ENCODE data around the gene PRKAG3. TPM values are rescaled to one million over a fixed set of nuclear protein-coding genes. Genes with fewer than 3 reads are reported as not detected.

The PRKAG3 gene
- total and polyA plus RNA-seq, 2 experiments from 2014 or later = 0.23 TPM; not detected in 1

DNA sequence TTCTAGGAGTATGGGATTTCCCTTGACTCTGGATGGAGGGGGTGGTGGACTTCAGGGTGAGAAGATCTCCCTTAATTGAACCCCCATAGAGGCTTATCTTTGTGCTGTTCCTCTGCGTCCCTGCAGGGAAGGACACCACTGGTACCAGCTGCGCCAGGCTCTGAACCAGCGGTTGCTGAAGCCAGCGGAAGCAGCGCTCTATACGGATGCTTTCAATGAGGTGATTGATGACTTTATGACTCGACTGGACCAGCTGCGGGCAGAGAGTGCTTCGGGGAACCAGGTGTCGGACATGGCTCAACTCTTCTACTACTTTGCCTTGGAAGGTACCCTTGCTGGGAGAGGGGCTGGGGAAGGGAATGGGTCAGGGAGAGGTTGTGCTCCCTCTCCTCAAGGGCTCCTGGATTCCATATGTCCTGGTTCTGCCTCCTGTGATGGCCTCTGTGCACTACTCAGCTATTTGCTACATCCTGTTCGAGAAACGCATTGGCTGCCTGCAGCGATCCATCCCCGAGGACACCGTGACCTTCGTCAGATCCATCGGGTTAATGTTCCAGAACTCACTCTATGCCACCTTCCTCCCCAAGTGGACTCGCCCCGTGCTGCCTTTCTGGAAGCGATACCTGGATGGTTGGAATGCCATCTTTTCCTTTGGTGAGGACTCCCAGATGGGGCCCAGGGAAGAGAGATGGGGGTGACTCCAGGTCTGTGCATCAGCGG lies 19.3 kb downstream of the PRKAG3 start:
- no peak overlapping the region for H3K4me3 ChIP-seq
- H3K4me2 ChIP-seq = no peak overlapping the region
- H3K9me3 ChIP-seq (ENCODE audit: low read depth) = no peaks in the 10 kb centered on the region
- TF ChIP-seq EZH2 (IDR thresholded peaks at IDR 0.05; ENCODE audit: borderline replicate concordance) (no peak), EZH2phosphoT487 (IDR thresholded peaks at IDR 0.05; ENCODE audit: low read depth, severe bottlenecking, unreplicated experiment) (no peak), CTCF (IDR thresholded peaks at IDR 0.05; ENCODE audit: poor library complexity) (no peak)
- peaks cover 6% of the 10 kb centered on the region for H3K4me1 ChIP-seq (ENCODE audit: insufficient read depth)
- DNase-seq (ENCODE audit: low spot score) = no peak
- no peaks in the 10 kb centered on the region for H3K9me2 ChIP-seq (replicated peaks; ENCODE audit: insufficient read depth)
- no peaks in the 10 kb centered on the region for H3K36me3 ChIP-seq (replicated peaks; ENCODE audit: insufficient read depth, low read depth)
- WGBS (ENCODE audit: low lambda C conversion rate, missing lambda C conversion rate) = 99% methylated on average over 21 of the region's 21 CpGs
- H2AFZ ChIP-seq = no peak overlapping the region
- no peaks in the 10 kb centered on the region for H4K20me1 ChIP-seq (ENCODE audit: insufficient read depth, poor library complexity, severe bottlenecking)
- peaks cover 28% of the 10 kb centered on the region for H3K79me2 ChIP-seq
- H3K27ac ChIP-seq = no peak overlapping the region
- no peaks in the 10 kb centered on the region for H3K27me3 ChIP-seq

- Histone ChIP-seq H3K27ac (no peak overlapping the region), H3K79me2 (peaks cover 31% of the 10 kb centered on the region), H3K4me2 (no peak overlapping the region), H3K4me3 (no peak overlapping the region), H3K36me3 (replicated peaks; ENCODE audit: insufficient read depth, low read depth) (no peaks in the 10 kb centered on the region), H2AFZ (no peak overlapping the region), H3K4me1 (ENCODE audit: insufficient read depth) (peaks cover 6% of the 10 kb centered on the region), H3K9me3 (ENCODE audit: low read depth) (no peaks in the 10 kb centered on the region), H3K9me2 (replicated peaks; ENCODE audit: insufficient read depth) (no peaks in the 10 kb centered on the region), H3K27me3 (no peaks in the 10 kb centered on the region), H4K20me1 (ENCODE audit: insufficient read depth, poor library complexity, severe bottlenecking) (no peaks in the 10 kb centered on the region)
- WGBS (ENCODE audit: low lambda C conversion rate, missing lambda C conversion rate) = 86% methylated on average over 4 of the region's 4 CpGs
- TF ChIP-seq EZH2 (IDR thresholded peaks at IDR 0.05; ENCODE audit: borderline replicate concordance) (no peak), EZH2phosphoT487 (IDR thresholded peaks at IDR 0.05; ENCODE audit: low read depth, severe bottlenecking, unreplicated experiment) (no peak), CTCF (IDR thresholded peaks at IDR 0.05; ENCODE audit: poor library complexity) (no peak)
- no peak for DNase-seq (ENCODE audit: low spot score)
These were observed 20.2 kb downstream of the PRKAG3 start for GRCh38 chr2:218811382-218811781.

- H3K4me3 ChIP-seq = no peak overlapping the region
- H3K79me2 ChIP-seq = peaks cover 32% of the 10 kb centered on the region
- H3K9me2 ChIP-seq (replicated peaks; ENCODE audit: insufficient read depth) = no peaks in the 10 kb centered on the region
- no peaks in the 10 kb centered on the region for H3K27me3 ChIP-seq
- no peaks in the 10 kb centered on the region for H4K20me1 ChIP-seq (ENCODE audit: insufficient read depth, poor library complexity, severe bottlenecking)
- no peaks in the 10 kb centered on the region for H3K9me3 ChIP-seq (ENCODE audit: low read depth)
- peaks cover 16% of the 10 kb centered on the region for H3K4me1 ChIP-seq (ENCODE audit: insufficient read depth)
- no peak overlapping the region for H2AFZ ChIP-seq
- no peak overlapping the region for H3K4me2 ChIP-seq
- WGBS (ENCODE audit: low lambda C conversion rate, missing lambda C conversion rate) = 81% methylated on average over 2 of the region's 2 CpGs
- no peak for DNase-seq (ENCODE audit: low spot score)
- TF ChIP-seq EZH2phosphoT487 (IDR thresholded peaks at IDR 0.05; ENCODE audit: low read depth, severe bottlenecking, unreplicated experiment) (no peak), EZH2 (IDR thresholded peaks at IDR 0.05; ENCODE audit: borderline replicate concordance) (no peak), CTCF (IDR thresholded peaks at IDR 0.05; ENCODE audit: poor library complexity) (no peak)
- no peaks in the 10 kb centered on the region for H3K36me3 ChIP-seq (replicated peaks; ENCODE audit: insufficient read depth, low read depth)
- H3K27ac ChIP-seq = no peak overlapping the region
These were observed 21.3 kb downstream of the PRKAG3 start for GRCh38 chr2:218810256-218810655.
